HG03097 (cell line): ENCODE measurements around the gene GALNT13.
"Not testable (repeated sequence)": the region's sequence is repeated elsewhere in the genome, so short reads cannot be mapped to it uniquely, and the experiment has no call there.

Experiments
- ATAC-seq: cut with Tn5 transposase; IDR thresholded peaks from one replicate; pipeline ENCODE4 v1.9.1; 2021; ENCODE audit not compliant: unreplicated experiment, low FRiP score

The GALNT13 gene

DNA sequence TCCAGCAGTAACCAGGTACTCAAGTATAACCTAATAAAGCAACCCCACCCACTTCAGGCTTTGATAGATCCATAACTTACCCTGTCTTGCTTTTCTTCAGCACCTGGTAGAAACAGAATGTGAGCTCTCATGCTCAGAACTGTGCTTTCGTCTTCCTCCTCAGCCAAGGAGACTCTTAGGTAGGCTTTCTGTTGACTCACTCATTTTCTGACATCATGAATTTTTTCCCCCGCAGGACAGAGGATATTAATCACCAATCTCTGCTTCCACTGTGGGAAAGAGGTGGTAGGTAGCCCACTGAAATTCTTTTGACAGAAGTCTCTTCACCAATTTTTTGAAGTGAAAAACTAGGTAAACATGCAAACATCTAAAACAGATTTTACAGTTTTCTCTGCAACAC is 585.6 kb downstream of the GALNT13 start:
- ATAC-seq, result no peak

DNA sequence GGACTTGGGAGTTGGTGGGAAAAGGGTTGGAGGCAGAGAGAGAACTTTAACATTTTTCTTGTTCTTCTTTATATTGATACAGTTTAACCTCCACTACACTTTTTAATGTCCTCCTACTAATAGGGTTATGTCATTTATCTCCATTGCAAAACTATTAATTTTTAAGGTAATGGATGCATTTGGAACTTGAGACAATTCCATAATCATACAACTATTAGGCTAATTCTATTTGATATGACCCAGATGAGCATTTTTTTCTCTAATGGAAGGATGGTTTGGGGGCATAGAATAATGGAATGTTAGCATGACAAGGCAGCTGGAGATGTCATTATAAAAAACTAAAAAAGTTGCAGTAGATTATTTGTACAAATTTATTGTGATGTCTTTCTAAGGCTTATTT is 587.6 kb downstream of the GALNT13 start:
- no peak for ATAC-seq

DNA sequence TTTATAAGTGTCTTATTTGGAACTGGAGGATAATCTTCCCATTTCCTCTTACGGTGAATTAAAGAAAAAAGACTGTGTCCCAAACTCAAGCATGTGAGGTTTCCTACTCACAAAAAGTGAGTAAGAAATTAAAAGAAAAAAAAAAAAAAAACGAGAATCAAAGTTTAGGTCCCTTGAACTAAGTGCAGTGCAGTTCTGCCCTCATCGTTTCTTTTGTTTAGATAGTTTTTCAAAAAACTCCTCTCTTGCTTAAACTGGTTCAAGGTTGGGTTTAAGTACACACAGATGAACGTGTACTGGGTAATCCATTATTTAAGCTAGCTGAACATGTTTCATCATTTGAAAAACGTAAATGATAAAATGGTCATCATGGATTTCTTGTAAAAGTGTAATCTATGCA is 590.9 kb downstream of the GALNT13 start:
- no peak for ATAC-seq

DNA sequence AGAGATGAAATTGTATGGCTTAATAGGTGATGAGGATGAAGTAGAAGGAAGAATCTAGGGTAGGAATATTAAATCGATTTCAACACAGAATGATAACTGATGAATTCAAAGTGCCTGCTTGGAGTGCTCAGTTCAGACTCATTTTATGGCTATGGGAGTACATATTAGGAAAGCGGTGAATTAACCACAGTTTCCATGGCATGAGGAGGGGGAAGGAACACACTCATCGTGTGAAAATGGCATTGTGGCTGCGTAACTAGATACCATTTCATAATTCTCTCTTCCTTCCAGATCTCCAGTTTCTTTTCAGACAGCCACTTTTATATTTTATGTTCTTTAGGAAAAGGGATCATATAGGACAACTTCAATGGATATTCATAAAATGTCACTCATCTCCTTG is 594.5 kb downstream of the GALNT13 start:
- ATAC-seq, result no peak

DNA sequence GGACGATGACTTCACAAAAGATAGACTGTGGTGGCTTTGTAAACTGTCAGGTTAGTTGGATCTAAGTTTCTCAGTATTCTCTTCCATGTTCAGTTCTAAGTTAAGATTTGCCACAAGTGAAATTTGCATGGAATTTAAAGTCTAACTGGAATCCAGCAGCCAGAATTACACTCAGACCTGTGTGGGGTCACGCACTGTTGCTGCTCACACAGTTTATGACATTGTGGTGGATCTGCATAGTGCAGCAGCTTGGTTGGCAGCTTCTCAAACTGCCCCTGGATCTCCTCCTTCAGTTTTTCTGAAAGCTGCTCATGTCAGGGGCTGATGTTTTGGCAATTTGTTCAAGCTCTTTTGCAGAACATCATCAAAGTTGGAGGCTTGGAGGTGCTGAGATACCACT is 598.7 kb downstream of the GALNT13 start:
- no peak for ATAC-seq

DNA sequence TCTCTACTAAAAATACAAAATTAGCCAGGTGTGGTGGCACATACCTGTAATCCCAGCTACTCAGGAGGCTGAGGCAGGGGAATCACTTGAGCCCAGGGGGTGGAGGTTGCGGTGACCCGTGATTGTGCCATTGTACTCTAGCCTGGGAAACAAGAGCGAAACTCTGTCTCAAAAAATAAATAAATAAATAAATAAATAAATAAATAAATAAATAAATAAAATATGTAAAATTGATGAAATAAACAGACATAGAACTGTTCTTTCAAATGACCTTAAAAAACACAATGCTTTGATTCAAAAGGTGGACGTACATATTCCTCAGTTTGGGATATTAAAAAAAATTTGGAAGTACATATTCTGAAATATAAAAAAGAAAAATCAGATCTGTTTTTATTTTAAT is 599.8 kb downstream of the GALNT13 start:
- ATAC-seq, result not testable (repeated sequence)

DNA sequence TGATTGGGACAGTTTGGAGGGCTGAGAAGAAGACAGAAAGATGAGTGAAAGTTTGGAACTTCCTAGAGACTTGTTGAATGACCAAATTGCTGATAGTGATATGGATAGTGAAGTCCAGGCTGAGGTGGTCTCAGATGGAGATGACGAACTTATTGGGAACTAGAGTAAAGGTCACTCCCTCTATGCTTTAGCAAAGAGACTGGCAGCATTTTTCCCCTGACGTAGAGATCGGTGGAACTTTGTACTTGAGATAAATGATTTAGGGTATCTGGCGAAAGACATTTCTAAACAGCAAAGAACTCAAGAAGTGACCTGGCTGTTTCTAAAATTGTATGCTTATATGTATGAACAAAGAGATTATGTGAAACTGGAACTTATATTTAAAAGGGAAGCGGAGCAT is 605.6 kb downstream of the GALNT13 start:
- no peak for ATAC-seq

DNA sequence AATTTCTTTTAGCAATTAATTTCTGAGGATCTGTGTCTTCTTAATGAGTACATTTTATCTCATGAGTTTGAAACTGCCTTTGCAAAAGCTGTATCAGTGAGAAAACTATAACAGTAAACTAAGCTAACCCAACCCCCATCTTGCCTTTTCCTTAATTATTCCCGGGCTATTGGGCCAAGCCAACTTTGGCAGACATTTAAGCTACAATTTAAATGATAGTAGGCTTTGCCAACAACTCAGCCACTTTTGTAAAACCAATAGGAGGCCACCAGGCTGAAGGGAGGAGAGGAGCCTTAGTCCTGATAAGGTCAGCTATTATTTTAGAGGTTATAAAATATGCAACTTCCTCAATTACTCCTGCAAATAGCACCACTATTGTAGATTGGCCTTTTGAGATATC is 608.8 kb downstream of the GALNT13 start:
- ATAC-seq, result no peak

DNA sequence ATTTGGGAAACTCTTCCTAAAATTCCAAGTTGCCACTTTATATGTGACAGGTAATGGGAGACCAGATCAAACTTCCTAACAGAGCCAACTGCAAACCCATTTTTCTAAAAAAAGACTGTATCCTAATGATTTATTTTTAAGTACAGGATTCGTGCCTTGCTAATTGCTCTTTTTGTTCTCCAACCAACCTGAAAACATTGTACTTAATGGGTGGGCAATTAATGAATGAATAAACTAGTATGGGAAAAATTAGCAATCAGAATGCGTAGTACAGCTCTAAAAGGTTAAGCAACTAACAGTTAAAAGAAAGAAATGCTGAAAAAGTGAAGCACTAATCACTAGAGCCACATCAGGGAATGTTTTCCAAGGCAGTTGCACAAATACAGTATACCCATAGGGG is 609.6 kb downstream of the GALNT13 start:
- ATAC-seq, result no peak

DNA sequence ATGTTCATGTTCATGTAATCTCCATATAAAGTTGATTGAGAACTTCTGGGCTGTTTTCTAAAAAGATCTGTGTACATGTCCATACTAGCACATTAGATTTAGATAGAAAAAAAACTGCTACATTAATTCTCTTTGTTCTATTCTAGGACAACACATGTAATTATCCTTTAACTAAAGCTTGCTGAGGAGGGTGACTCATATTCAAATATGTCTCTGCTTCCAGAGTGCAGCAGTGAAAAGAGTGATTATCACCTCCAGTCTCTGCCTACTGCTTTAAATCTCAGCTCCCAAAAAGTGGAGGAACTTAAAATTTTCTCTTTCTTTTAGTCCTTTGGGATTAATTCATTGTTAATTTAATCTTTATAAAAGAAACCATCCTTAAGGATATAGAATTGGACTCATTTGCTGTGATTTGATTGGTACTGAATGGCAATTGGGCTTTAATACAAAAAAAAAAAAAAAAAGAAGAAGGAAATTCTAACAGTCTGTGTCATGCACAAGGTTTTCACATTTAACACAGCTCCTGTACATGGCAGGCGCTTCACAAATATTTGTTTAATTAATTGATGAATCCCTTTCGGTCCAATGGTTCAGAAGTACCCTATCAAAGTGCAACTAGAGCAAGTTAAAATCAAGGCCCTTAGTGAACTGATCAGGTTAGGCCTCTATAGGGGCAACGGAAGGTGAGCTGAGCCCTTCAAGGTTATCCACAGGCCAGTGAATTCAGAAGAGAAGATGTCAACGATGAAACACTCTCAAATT is 612.8 kb downstream of the GALNT13 start:
- no peak for ATAC-seq

DNA sequence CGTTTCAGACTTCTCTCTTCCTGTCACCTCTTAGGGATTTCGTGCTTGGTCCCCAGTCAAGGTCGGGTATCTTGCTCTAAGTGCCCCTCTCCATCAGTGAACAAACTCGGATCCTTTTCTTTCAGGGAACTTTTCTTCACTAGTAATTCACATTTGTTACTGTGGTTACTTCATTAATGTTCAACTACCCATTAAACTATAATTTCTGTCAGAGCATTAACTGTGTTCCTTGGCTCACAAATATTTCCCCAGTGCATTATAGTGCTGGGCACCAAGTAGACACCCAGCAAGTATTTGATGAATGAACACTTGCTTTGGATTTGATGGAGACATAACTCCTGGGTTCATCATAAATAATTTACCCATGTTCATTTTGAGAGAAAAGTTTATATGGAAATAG is 617.1 kb downstream of the GALNT13 start:
- no peak for ATAC-seq

DNA sequence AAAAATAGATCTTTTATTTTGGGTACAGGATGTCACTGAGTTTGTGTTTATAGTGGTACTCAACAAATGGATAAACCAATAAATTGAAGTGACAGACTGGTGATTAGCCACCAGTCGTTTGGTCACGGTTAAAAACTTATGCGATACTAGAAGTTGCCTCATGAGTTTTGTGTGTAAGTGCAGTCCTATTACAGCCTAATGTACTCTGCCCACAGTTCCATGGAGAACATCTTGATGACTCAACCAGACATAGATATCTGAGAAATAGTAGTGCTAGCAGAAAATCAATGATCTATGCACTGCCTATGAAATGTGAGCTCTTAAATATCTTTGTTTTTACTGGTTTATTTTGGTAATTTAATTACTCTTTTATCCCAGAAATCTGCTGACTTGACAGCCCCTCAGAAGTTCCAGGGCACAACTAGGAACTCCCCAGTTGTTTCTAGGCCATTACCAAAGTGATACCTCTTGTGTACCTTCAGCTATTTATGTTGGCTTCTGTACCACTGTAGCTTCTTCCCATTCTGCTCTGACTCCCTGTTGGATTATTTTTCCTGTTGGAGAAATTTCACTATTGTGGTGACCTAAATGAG is 617.6 kb downstream of the GALNT13 start:
- no peak for ATAC-seq

DNA sequence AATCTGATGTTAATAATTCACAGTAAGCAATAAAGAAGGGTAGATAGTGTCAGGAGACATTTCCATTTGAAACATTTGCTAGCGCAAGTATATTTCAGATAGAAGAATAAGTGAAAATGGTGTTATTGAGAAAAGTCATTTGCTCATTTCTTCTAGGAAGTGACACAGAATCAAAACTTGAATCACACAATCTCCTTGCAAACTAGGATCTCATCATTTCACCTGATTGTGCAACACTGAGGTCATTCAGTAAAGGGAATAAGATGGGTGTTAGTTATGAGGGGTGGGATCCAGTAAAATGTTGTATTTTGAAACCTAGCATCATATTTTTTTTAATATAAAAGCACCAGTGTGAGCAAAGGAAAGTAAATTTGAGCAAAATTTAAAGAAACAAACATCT is 618.8 kb downstream of the GALNT13 start:
- no peak for ATAC-seq

DNA sequence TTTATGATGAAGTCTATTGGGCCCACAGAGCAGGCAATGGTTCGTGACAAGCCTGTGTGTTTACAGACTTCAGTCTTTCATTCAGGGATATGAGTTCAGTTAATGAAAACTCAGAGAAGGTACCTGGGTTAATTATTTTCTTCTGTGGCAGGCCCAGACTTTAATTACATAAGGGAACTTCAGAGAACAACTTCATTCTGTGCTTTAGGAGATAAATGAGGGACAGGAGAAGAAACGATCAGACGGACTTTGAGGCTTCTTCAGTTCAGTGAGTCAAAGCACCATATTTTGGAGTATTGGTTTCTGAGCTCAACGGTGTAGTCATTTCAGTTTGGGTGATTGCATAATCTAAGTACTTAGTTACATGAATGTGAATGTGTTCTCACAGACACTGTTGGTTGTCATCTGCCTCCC is 623.7 kb downstream of the GALNT13 start:
- ATAC-seq, result no peak

DNA sequence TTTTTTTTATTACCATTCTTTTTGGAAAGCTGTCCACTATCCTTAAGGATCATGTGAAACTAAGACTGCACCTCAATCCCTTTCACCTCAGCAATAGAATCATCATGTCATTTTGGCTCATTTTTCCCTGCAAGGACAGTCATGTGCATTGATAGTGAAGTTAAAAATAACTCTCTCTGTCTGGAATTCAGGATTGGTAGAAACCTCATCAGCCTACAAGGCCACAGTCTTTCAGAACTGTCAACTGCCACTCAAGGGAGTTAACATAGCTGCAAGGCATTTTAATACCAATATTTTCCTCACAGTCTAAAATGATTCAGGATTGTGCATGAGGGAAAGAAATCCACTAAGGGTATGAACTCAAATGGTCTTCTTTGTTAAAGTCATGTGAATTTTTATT is 625.3 kb downstream of the GALNT13 start:
- ATAC-seq, result no peak
